ENCODE measurements around the gene PRRX2.
"Not testable (repeated sequence)": the region's sequence is repeated elsewhere in the genome, so short reads cannot be mapped to it uniquely, and the experiment has no call there.

The PRRX2 gene

DNA sequence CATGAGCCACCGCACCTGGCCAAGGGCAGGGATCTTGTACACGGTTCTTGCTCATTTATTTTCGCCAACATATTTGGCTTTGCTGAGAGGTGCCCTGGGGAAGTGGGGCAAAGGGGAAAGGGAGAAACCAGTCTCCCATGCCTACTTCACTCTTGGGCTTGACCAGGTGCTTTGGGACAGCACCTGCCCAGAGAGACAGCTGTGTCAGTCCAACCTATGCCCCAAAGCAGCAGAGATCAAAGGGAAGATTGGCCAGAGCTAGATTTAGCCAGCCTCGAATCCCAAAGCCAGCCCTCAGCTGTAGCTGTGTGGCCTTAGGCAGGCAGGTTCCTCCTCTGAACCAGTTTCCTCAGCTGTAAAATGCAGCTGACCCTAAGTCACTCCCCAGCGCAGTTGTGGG is 89.7 kb downstream of the PRRX2 start:
- no peak for DNase-seq

DNA sequence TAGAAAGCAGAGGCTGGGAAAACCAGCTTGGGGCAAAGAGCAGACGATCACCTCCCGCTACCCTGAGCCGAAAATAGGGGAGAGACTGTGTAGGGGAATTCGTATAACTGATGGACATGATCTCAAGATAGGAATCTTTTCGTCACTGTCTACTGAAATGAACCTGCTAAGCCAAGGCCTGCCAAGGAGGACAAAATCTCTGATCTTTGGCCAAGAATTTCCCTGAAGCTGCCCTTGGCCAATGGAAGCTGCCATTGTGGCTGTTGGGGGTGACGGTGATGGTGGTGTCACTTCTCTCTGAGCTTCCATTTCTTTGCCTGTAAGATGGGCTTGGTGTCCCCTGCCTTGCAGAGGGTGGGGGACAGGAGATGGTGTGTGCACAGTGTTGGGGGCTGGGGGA is 90.7 kb downstream of the PRRX2 start:
- no peak for DNase-seq

DNA sequence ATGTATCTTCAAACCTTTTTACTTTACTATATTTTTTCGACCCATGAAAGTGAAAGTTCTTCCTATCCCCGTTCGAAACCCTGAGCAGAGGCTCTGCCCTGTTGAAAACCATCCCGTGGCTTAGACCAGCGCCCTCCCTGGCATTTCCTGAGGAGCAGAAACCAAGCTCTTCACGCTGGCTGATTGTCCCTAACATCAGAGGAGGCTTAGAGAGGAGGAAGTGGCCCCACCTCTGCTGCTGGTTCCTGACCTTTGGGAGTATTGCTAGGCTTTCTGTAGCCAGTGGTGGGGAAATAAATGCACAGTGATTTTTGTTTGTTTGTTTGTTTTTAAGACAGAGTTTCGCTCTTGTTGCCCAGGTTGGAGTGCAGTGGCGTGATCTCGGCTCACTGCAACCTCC is 91.6 kb downstream of the PRRX2 start:
- DNase-seq = no peak

DNA sequence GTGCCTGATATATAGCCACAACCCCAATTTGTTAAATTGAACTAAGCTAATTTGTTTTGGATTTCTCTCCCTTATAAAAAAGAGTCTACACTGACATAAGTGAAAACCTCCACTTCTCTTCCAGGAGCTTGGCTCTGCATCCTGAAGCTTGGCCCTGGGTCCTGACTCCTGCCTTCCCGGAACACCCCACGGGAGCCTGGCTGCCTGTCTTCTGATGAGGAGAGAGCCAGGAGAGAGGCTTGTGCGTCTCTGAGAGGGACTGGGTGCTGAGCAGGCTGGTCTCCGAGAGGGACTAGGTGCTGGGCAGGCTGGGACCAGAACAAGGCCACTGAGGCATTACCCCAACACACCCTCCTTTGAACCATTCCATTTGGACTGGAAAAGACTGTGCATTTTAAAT is 93.9 kb downstream of the PRRX2 start:
- no peak for DNase-seq

DNA sequence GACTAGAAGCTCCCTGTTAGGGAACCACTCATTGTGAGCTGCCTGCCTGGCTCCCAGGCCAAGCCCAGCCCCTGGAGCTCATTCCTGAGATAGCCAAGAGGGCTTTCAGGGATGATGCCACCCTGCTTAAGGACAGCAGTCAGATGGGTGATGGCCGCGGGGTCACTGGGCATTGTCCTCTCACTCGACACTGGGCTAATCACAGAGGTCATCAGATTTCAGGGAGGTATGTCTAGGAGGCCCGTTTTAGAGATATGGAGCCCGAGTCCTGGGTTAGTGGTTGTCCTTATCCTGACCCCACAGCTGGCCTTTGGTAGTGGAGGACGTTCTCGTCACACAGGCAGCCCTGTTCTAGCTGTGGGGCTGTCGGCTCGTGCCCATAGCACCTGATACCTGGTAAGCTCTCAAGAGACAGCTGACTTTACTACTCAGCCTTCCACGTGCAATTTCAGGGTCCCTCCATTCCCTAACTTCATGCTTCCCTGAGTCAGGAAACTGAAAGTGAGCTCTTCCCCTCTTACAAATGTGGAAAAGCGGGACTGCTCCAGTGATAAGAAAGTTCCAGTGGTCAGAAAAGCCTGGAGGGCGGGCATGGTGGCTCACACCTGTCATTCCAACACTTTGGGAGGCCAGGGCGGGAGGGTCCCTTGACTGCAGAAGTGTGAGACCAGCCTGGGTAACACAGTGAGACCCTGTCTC is 94.5 kb downstream of the PRRX2 start:
- no peak for DNase-seq

DNA sequence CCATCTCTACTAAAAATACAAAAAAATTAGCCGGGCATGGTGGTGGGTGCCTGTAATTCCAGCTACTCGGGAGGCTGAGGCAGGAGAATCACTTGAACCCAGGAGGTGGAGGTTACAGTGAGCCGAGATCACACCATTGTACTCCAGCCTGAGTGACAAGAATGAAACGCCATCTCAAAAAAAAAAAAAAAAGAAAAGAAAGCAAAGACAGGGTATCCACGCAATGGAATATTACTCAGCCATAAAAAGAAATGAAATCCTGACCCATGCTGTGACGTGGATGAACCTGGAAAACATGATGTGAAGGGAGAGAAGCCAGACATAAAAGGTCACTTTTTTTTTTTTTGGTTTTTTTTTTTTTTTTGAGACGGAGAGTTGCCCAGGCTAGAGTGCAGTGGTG is 95.3 kb downstream of the PRRX2 start:
- DNase-seq = not testable (repeated sequence)

DNA sequence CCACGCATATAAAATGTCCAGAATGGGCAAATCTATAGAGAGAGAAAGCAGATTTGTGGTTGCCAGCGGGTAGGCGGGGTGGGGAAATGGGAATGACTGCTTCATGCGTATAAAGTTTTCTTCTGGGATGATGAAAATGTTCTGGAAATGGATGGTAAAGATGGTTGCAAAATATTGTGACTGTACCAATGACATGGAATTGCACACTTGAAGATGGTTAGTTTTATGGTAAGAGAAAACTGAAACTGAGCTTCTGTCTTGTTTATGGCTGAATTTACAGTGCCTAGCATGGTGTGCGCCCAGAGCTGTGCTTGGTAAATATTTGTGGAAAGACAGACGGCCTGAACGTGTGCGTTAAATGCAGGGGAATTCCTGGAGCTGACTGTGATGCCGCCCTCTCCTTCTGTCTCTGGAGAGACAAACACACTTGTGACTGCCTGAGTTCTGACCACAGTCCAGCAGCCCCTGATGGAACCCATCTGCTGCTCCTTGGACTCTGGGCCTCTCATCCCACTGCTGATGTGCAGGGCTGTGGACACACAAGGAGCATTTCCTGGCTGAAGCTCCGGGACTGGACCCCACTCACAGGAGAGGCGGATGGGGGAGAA is 96.0 kb downstream of the PRRX2 start:
- DNase-seq = no peak

DNA sequence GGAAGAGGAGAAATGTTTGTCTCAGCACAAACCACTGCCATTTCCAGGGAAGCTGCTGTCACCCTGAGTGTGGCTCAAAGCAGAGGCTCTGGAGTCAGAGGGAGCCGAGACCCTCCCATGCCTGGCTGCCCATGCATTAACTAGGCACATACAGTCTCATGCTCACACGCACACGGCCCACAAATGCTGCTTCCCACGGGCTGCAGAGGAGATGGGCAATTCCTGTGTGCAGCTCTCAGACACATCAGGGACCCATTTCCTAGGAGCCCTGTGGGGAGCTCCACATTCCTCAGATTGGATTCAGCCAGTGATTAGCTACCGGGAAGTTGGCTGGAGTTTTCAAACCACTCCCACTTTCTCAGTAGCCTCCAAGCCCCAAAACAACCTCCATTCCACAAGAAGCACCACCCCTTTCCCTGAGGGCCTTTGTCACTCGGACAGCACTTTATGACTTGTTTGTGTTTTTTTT is 96.5 kb downstream of the PRRX2 start:
- no peak for DNase-seq

DNA sequence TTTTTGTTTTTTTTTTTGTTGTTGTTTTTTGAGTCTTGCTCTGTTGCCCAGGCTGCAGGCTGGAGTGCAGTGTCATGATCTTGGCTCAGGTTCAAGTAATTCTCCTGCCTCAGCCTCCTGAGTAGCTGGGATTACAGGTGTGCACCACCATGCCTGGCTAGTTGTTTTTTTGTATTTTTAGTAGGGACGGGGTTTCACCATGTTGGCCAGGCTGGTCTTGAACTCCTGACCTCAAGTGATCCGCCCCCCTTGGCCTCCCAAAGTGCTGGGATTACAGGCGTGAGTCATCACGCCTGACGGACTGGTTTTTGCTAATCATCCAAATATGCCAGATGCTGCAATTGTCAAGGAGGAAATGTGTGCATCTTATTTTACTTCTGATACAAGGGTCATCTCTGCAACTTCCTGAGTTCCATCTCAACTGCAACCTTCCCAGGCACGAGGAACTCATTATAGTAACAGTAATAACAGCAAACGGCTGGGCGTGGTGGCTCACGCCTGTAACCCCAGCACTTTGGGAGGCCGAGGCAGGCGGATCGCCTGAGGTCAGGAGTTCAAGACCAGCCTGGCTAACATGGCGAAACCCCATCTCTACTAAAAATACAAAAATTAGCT is 97.0 kb downstream of the PRRX2 start:
- DNase-seq = not testable (repeated sequence)

DNA sequence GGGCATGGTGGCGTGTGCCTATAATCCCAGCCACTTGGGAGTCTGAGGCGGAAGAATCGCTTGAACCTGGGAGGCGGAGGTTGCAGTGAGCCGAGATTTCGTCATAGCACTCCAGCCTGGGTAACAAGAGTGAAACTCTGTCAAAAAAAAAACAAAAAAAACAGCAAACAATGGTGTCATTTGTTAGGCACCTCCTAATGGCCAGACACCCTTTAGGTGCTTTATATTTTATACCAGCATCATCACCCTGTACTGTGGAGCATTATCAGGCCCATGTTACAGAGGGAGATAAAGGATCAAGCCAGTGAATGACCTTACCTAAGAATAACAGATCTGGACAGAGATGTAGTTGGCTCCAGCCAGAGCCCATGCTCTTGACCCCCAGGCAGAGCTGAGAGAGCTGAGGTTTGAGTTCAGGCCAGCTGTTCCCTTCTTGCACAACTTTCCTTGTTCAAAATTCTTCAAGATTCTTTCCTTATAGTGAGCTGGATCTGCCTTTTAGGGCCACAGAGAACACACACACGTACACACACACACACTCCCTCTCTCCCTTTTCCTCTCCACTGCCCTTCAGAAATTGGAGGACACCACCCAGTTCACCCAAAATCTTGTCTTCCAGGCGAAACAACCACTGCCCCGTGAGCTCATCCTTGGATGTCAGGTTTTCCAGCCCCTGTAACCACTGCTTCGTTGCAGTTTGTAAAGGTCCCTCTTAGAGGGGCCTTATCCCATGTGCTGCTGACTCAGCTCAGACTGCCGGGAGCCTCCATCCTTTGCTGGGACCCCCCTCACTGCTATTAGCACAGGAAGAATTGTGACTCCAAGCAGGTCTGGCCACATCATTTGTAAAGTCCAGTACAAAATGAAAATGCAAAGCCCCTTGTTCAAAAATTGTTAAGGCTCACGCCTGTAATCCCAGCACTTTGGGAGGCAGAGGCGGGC is 97.8 kb downstream of the PRRX2 start:
- no peak for DNase-seq

DNA sequence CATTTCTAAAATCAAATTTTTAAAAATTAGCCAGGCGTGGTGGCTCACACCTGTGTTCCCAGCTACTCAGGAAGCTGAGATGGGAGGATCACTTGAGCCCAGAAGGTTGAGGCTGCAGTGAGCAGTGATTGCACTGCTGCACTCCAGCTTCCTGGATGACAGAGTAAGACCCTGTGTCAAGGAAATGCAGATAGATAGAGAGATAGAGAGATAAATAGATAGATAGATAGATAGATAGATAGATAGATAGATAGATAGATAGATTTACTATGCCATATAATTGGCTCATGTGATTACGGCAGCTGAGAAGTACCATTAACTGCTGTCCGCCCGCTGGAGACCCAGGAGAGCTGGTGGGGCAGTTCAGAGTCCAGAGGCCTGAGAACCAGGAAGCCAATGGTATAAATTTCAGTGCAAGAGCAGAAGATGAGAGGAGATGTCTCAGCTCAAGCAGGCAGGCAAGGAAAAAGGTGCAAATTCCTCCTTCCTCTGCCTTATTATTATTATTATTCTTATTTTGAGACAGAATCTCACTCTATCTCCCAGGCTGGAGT is 100.4 kb downstream of the PRRX2 start:
- no peak for DNase-seq

DNA sequence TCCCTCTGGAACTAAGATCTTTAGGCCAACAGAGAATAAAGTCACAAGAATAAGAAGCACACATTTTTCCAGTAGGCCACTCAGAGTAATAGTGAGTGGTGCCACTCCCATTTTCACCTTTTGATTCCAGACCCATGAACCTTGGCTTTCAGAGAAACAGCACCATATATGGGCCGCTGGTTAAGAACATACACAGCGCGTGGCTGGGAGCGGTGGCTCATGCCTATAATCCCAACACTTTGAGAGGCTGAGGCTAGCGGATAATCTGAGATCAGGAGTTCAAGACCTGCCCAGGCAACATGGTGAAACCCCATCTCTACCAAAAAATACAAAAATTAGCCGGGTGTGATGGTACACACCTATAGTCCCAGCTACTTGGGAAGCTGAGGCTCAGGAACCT is 103.0 kb downstream of the PRRX2 start:
- DNase-seq = no peak

DNA sequence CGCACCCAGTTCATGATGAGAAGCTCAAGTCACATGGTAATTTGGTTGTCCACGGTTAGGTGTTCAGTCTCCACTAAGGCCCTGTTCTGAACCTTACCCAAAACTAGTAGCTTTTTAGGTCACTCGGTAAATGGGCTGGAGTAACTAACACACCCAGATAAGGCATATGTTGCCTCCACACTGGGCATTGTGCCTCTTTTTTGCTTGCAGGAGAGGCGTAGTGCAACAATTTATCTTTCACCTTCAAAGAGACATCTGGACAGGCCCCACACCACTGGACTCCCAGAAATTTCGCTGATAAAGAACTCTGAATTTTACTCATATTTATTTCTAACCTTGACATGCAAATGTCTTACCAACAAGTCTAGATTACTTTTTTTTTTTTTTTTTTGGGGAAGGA is 104.2 kb downstream of the PRRX2 start:
- no peak for DNase-seq

DNA sequence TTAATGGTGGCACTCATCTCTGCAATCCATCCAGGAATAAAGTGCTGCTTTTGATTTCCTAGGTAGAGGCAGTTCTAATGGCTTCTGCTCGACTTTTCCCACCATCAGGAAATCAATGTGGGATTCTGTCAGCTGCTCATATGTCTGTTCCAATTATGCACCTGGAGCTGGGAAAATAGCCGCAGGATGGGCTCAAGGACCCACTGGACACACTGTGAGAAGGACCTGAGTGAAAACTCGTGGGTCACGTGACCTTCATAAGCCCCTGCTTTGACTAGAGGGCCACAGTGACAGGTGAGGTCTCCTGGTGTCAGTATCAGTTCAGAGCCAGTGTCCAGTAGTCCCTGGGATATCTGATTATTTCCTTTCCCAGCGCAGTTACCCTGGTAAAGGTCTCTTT is 105.3 kb downstream of the PRRX2 start:
- DNase-seq = no peak

All from nucleus accumbens (tissue), 56 donors.